Esophagus muscularis mucosa (tissue), 4 donors: ENCODE measurements around the gene RHOF. TPM values are rescaled to one million over a fixed set of nuclear protein-coding genes. Genes with fewer than 3 reads are reported as not detected.
"Not testable (repeated sequence)": the region's sequence is repeated elsewhere in the genome, so short reads cannot be mapped to it uniquely, and the experiment has no call there.

Source experiments
- DNase-seq: peaks from one replicate; pipeline ENCODE4 v3.0.0-alpha.2; 2017; ENCODE audit errors: extremely low spot score
- H3K27ac ChIP-seq, 4 donors: fragments of 200-600 bp; sonication (generic); replicated peaks in 1 of 4; 1 replicate in 3 of 4; 2 replicates in 1 of 4; pipeline ENCODE4 v1.5.1; 2016 to 2019; ENCODE audit warnings: mild to moderate bottlenecking in 1 of 4
- H3K27me3 ChIP-seq, 4 donors: fragments of 200-600 bp; sonication (generic); one replicate each; pipeline versions ENCODE4 v1.5.1 to v1.6.0; 2016 to 2019
- H3K36me3 ChIP-seq, 4 donors: fragments of 200-600 bp; sonication (generic); one replicate each; pipeline ENCODE4 v1.5.1; 2016 to 2019
- H3K4me1 ChIP-seq, 4 donors: fragments of 200-600 bp; sonication (generic); one replicate each; pipeline ENCODE4 v1.5.1; 2016 to 2019
- H3K4me3 ChIP-seq, 4 donors: fragments of 200-600 bp; sonication (generic); 1 replicate in 2 of 4; 2 replicates in 2 of 4; pipeline ENCODE4 v1.5.1; 2016 to 2019; ENCODE audit warnings: mild to moderate bottlenecking in 4 of 4, moderate library complexity in 1 of 4
- H3K9me3 ChIP-seq, 4 donors: fragments of 200-600 bp; sonication (generic); 1 replicate in 3 of 4; 2 replicates in 1 of 4; pipeline ENCODE4 v1.5.1; 2016 to 2019
- CTCF ChIP-seq, 3 experiments: fragments of 200-600 bp in 2 of 3; fragments of 450-650 bp in 1 of 3; sonication (generic) in 2 of 3; IDR thresholded peaks; one replicate each; pipeline ENCODE4 v1.5.1; 2017 to 2019; ENCODE audit warnings: antibody characterized with exemption in 3 of 3, mild to moderate bottlenecking in 2 of 3, moderate library complexity in 1 of 3
- EP300 ChIP-seq: sonication (generic); formaldehyde crosslinking; IDR thresholded peaks from one replicate; pipeline ENCODE4 v1.6.1; 2017; ENCODE audit warnings: antibody characterized with exemption
- POLR2A ChIP-seq: fragments of 450-650 bp; IDR thresholded peaks from one replicate; pipeline ENCODE4 v1.6.1; 2017; ENCODE audit warnings: antibody characterized with exemption, moderate library complexity, mild to moderate bottlenecking, low read depth
- POLR2AphosphoS5 ChIP-seq, 2 donors: sonication (generic); formaldehyde crosslinking; IDR thresholded peaks; one replicate each; pipeline ENCODE4 v1.6.1; 2017; ENCODE audit warnings: antibody characterized with exemption in 2 of 2
- WGBS: methylation state at CpG from one replicate; pipeline ENCODE4 v1.1.5; 2018; 5-methylcytosine and 5-hydroxymethylcytosine counted together
- intact Hi-C: fragments of 100-400 bp; cut with DNase I; formaldehyde crosslinking; loops from one replicate; pipeline ENCODE4 v1.15.1; 2023
- total RNA-seq, 4 donors: library from RNA; depleted of rRNA; stranded (reverse); fragments of >200 nt; gene quantifications; one replicate each; pipeline versions ENCODE4 v1.1.0 to v1.2.1, GENCODE V29; 2016

The RHOF gene
- total RNA-seq, 4 donors from 2014 or later, result 7.0 to 23.2 (median 15.9) TPM

DNA sequence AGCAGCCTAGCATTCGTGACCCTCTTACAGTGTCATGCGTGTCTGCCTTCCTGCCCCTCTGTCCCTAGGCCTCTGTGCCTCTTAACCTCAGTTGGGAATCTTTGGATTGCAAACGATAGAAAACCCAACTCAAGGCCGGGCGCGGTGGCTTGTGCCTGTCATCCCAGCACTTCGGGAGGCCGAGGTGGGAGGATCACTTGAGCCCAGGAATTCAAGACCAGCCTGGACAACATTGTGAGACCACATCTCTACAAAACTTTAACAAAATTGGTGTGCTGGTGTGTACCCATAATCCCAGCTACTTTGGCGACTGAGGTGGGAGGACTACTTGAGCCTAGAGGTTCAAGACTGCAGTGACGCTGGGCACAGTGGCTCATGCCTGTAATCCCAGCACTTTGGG is 44.2 kb downstream of the RHOF start:
- H3K36me3 ChIP-seq, result peaks cover 0 to 58% (median 10%) of the 10 kb centered on the region in 4 donors
- no peak overlapping the region for H3K4me3 ChIP-seq
- TF ChIP-seq POLR2AphosphoS5 (IDR thresholded peaks at IDR 0.05) (no peak), CTCF (IDR thresholded peaks at IDR 0.05) (no peak), POLR2A (no peak), EP300 (no peak)
- H3K4me1 ChIP-seq, result peaks cover 8 to 24% (median 12%) of the 10 kb centered on the region in 4 donors
- H3K27me3 ChIP-seq, result no peaks in the 10 kb centered on the region
- intact Hi-C loops, result no loop called here
- WGBS, result 85% methylated on average over 10 of the region's 10 CpGs
- DNase-seq, result no peak
- H3K27ac ChIP-seq, result peak overlapping the region in 1 of 4 donors; percentile 55
- no peaks in the 10 kb centered on the region for H3K9me3 ChIP-seq

DNA sequence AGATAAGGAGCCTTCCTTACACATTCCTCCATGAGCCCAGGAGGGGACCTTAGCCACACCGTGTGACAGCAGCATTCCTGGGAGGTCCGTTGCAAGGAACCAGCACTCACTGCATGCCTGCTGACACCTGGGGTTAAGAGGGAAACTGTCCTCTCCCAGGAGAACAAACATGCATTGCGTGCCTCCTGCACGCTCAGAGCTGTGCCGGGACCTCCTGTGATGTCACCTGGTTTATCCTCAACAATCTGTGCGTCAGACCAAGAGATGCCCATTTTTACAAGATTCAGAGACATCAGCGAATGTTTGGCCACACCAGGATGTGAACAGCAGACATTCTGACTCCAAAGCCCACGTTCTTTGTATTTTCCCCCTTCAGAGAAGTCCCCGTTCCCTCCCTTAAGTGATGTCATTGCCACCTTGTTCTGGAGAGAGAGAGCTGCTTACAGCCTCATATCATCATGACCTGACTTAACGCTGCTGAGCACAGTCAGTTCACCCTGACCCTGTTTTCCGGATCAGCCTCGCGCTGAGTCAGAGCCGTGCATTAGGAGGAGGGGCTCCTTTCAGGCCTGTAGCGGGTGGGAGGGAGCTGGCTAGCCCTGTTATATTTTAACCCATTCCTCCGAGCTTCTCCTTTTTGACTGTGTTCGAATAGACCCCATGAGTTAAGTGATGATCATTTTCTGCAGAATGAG is 44.8 kb downstream of the RHOF start:
- H3K27me3 ChIP-seq, result no peaks in the 10 kb centered on the region
- peaks cover 0 to 54% (median 10%) of the 10 kb centered on the region in 4 donors for H3K36me3 ChIP-seq
- no peak overlapping the region for H3K4me3 ChIP-seq
- H3K9me3 ChIP-seq, result no peaks in the 10 kb centered on the region
- DNase-seq, result no peak
- no peak for TF ChIP-seq POLR2A
- peak in 1 of 2 donors; percentile 45 for TF ChIP-seq POLR2AphosphoS5 (IDR thresholded peaks at IDR 0.05)
- 18% methylated on average over 14 of the region's 17 CpGs for WGBS
- H3K27ac ChIP-seq, result peak overlapping the region in 1 of 4 donors; percentile 55
- H3K4me1 ChIP-seq, result peaks cover 3 to 19% (median 7%) of the 10 kb centered on the region in 4 donors
- intact Hi-C loops, result no loop called here

DNA sequence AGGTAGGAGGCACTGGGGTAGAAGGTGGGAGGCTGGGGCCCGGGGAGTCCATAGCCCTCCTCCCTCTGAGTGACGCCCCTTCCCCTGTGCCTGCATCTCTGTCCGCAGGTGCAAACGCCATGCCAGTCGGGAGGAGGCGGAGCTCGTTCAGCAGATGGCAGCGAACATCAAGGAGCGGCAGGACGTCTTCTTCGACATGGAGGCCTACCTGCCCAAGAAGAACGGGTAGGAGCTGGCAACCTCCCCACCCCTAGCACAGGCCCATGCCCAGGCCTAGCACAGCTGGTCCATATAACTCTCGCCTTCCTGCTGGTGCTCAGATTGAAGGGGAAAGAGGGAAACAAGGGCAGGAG is 45.3 kb downstream of the RHOF start:
- H3K36me3 ChIP-seq, result peaks cover 0 to 52% (median 10%) of the 10 kb centered on the region in 4 donors
- H3K9me3 ChIP-seq, result no peaks in the 10 kb centered on the region
- WGBS, result 81% methylated on average over 13 of the region's 13 CpGs
- no peak for TF ChIP-seq EP300
- TF ChIP-seq POLR2AphosphoS5 (IDR thresholded peaks at IDR 0.05), result no peak
- TF ChIP-seq POLR2A, result no peak
- no peak for TF ChIP-seq CTCF (IDR thresholded peaks at IDR 0.05)
- intact Hi-C loops, result no loop called here
- no peak overlapping the region for H3K4me3 ChIP-seq
- no peaks in the 10 kb centered on the region for H3K27me3 ChIP-seq
- peak overlapping the region in 1 of 4 donors; percentile 55 for H3K27ac ChIP-seq
- DNase-seq, result no peak
- H3K4me1 ChIP-seq, result peaks cover 0 to 14% (median 1%) of the 10 kb centered on the region in 4 donors

GRCh38 chr12:121745545-121745944 is 47.9 kb downstream of the RHOF start:
- peaks cover 0 to 12% (median 0%) of the 10 kb centered on the region in 4 donors for H3K4me1 ChIP-seq
- H3K36me3 ChIP-seq, result peaks cover 0 to 27% (median 7%) of the 10 kb centered on the region in 4 donors
- intact Hi-C loops, H3K9me3 ChIP-seq, H3K27me3 ChIP-seq, DNase-seq, H3K4me3 ChIP-seq, H3K27ac ChIP-seq: not testable (repeated sequence)
- WGBS, result 98% methylated on average over 5 of the region's 5 CpGs

DNA sequence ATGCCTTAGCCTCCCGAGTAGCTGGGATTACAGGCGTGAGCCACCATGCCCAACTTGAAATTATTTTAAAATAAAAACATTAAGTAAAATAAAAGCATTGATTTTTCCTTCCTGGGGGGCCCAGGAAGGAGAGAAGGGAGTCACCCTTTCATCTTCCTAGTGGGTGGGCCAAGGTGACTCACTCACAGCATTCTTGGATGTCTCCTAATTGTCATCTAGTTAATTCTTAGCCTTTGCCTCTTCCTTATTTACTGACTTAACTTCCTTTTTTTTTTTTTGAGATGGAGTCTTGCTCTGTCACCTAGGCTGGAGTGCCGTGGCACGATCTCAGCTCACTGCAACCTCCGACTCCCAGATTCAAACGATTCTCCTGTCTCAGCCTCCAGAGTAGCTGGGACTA is 51.7 kb downstream of the RHOF start:
- no peak for DNase-seq
- TF ChIP-seq EP300, result no peak
- TF ChIP-seq POLR2AphosphoS5 (IDR thresholded peaks at IDR 0.05), result no peak
- no peak for TF ChIP-seq POLR2A
- no peak for TF ChIP-seq CTCF (IDR thresholded peaks at IDR 0.05)
- no peak overlapping the region for H3K4me3 ChIP-seq
- H3K9me3 ChIP-seq, result no peaks in the 10 kb centered on the region
- intact Hi-C loops, result no loop called here
- peaks cover 0 to 11% (median 0%) of the 10 kb centered on the region in 4 donors for H3K36me3 ChIP-seq
- H3K27me3 ChIP-seq, result no peaks in the 10 kb centered on the region
- 85% methylated on average over 6 of the region's 6 CpGs for WGBS
- H3K27ac ChIP-seq, result no peak overlapping the region
- no peaks in the 10 kb centered on the region for H3K4me1 ChIP-seq

GRCh38 chr12:121740847-121741246 is 52.6 kb downstream of the RHOF start:
- no peak for DNase-seq
- 91% methylated on average over 4 of the region's 4 CpGs for WGBS
- intact Hi-C loops, result no loop called here
- peaks cover 0 to 11% (median 0%) of the 10 kb centered on the region in 4 donors for H3K36me3 ChIP-seq
- TF ChIP-seq EP300 (no peak), CTCF (IDR thresholded peaks at IDR 0.05) (no peak), POLR2AphosphoS5 (IDR thresholded peaks at IDR 0.05) (no peak), POLR2A (no peak)
- no peaks in the 10 kb centered on the region for H3K27me3 ChIP-seq
- H3K4me3 ChIP-seq, result no peak overlapping the region
- H3K9me3 ChIP-seq, result no peaks in the 10 kb centered on the region
- no peak overlapping the region for H3K27ac ChIP-seq
- H3K4me1 ChIP-seq, result no peaks in the 10 kb centered on the region
